ENCODE measurements around the gene PLA2G6.

PLA2G6 gene

DNA sequence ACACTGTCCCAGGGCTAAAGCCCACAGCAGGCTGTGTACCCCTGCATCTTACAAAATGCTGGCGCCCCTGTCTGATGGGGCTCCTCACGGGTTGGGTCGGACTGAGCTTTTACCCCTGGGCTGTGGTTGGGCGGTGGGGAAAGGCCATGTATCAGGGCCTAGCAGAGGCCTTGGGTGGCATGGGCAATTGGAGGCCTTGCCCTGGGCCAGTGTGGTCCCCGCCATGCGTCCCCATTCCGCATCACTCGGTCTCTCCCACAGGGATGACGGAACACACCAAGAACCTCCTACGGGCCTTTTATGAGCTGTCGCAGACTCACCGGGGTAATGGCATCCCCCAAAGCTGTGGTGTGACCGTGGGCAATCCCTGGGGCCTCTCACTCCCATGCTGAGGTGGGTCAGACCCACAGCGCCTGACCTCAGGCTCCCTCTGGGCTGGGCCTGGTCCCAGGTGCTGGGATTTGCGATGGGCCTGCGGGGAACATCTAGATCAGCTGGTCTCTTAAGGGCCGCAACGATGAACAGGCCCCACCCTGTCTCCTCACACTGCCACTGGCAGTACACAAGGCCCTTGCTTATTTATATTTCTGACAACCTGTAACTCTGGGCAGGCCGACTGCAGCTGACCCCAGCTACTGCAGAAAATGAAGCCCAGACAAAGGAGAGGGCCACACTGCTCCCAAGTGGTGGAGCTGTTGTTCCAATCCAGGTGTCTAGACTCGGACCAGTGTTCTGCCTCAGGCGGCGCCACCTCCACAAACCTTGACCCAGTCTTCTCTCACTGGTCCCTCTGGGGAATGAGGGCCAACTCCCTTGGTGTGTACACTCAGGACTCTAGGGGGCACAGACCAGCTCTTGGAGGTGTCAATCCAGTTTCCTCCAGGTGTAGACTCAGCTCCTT, 110.0 kb downstream of the PLA2G6 start:
- DNase-seq (ENCODE audit: low read depth in 2 of 2), result no peak

DNA sequence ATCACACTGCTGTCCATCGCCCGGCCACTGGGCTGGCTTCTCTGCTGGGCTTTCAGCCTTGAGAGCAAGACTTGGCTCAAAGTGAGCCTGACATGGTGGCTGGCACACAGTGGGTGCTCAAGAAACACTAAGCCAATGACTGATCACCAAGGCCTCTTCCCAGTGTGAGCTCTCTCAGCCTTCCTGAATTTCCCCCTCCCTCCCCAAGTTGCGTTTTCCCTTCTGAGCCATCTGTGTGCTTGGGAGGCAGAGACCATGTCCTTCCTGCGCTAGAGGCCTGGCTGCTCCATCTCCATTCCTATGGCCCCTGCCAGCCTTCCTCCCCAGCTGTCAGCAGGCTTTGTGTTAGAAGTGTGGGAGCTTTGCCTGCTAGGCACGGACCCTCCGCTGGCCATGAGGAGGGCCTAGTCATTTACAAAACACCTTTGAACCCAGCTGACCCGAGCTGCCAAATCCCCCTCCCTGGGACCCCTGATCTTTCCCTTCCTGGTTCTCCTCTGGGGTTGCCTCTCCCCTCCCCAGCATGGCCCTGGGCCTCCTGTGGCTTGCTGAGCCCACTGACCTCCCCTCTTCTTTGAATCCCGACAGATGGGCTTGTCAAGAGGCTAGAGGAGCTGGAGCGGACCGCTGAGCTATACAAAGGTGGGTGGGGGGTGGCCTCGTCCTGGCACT, 111.2 kb downstream of the PLA2G6 start:
- no peak for DNase-seq (ENCODE audit: low read depth in 2 of 2)

DNA sequence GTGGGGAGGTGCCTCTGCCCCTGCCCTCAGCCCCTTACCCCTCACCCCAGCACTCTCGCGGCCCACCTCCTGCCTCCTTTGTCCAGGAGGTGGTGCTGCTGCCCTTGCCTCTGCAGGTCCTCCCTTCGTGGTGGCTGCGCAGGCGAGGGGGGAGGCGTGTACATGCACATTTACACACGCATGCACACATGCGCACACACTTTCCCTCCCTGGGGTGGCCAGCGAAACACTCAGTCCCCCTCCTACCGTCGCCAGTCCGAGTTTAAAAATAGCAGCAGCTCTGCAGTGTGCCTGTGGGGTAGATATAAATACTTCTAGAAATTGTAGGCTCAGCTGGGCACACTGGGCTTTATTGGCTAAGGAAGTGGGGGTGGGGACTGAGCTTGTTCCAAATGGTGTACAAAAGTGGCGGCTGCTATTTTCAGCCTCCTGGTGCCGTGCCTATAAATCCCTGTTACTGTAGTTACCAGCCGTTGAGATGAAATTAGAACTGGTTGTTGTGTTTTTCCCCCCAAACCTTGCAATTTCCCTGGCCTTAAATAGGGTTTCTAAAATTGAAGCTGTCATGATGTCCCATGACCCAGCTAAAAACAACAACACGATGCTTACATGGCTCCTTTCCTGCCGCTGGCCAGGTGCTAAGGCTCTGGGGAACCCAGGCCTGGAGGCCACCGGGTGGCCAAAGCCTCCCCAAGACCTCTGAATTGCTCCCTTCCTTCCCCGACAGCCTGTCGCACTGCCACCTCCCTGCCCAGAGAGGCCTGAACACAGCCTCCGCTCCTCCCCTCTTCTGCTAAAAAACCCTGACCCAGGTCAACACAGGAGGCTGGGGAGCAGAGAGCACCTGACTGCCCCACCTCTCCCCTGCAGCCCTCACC, 112.0 kb downstream of the PLA2G6 start:
- no peak for DNase-seq (ENCODE audit: low read depth in 2 of 2)

DNA sequence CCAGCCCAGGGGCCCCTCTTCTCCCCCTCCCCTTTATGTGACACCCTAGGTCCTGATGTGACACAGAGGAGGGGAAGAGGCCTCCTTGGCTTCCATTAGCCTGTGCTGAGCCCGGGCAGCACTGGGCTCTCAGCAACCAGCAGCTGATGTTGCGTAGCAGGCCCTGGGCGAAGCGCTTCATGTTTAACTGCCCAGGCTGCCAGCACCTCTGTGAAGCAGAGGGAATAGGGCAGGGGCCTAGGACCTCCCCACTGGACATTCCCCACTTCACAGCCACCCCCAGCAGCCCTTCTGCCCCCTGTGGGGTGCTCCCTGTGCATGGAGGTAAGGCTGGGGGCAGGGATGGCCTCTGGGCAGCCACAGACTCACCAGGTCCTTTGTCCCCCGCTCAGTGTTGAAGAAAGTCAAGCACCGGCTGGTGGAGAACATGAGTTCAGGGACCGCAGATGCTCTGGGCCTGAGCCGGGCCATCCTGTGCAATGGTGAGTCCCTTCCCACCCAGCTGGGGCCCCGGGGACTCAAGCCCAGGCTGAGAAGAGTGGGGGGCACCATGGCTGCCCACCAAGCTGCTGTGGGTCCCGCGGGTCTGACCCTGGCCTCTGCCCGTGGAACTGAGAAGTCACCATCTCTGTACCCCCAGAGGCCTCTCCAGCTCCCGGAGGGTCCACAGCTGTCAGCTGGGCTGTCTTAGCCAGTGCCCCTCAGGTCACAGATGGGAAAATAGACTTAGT, 112.8 kb downstream of the PLA2G6 start:
- no peak for DNase-seq (ENCODE audit: low read depth in 2 of 2)

DNA sequence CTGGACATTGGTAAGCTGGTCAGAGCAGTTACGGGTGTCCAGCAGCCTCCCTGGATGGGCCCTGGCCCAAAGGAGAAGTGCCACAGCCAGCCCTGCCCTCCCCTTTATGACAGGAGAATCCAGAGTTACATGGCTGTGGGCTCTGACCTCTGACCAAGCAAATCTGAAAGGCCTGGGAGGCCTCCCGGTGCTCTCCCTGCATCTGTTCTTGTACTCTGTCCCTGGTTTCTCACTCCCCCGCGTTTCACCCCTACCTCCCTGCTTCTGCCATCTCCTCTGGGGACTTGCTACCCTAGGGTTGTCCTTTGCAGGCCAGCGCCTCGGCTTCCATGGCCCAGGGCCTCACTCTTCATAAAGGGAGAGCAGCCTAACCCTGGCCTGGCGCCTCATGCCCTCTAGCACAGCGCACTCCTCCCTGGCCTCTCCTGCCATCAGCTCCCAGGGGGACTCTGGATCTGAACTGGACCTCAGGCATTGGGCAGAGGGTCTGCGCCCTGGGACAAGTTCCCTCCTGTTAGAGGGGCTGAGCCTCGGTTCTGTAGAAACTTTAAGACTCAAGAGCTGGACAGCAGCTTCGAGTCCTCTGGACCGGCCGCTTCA, 113.8 kb downstream of the PLA2G6 start:
- no peak for DNase-seq (ENCODE audit: low read depth in 2 of 2)

DNA sequence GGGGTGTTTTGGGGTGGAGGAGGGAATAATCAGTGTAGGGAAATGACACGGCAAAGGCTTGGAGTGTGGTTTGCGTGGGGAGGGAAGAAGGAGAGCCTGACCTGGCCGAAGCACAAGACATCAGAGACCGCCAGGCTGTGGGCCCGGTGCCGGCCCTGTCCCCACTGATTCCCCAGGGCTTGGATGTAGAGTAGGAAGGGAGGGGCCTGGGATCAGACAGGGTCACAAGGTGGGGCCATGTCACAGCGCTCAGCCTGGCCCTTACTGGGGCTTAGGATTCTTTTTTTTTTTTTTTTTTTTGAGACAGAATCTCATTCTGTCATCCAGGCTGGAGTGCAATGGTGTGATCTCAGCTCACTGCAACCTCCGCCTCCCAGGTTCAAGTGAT, 114.6 kb downstream of the PLA2G6 start:
- DNase-seq (ENCODE audit: low read depth in 2 of 2), result no peak

DNA sequence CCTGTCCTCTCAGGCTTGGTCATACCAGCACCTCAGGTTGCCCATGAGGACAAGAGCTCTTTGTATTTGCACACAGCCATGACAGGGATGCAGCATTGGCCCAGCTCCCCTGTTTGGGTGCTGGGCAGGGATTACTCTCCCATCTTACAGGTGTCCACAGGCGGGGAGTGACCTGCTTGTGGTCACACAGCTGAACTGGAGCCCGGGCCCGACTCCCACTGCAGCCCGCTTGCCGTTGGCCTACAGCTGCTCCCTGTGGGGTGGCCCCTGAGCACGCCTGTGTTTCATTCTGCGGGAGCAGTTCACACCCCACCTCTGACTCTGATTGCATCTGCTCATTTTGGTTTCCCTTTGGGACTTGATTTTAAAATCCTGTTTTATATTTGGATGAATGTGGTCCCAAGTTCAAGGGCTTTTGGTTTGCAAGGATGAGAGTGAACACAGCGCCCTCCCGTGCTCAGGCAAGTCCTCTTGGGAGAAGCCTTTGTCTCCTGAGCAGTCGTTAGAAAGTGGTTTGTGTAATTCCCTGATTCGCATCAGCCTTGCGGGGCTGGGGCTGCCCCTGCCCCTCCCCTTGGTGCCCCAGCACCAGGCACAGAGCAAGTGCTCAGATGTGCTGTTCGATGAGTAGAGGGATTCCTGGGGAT, 115.1 kb downstream of the PLA2G6 start:
- no peak for DNase-seq (ENCODE audit: low read depth in 2 of 2)

DNA sequence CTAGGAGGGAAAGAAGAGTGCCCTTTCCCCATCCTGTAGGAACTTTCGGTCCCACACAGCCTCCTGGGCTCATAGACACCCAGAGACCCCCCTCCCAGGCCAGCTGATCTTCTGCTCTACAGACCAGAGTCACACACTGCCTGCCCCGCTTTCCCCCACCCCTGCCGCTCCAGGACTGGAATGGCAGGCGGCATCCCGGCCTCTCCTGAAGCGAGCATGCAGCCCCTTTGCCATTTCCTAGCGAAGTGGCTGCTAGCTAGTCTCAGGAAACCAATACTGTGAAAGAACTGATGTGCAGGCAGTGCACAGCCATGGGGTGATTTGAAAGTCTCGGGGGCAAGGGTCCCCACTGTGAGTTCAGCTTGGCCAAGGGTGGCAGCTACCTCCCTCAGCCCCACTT, 116.1 kb downstream of the PLA2G6 start:
- DNase-seq (ENCODE audit: low read depth in 2 of 2), result no peak

DNA sequence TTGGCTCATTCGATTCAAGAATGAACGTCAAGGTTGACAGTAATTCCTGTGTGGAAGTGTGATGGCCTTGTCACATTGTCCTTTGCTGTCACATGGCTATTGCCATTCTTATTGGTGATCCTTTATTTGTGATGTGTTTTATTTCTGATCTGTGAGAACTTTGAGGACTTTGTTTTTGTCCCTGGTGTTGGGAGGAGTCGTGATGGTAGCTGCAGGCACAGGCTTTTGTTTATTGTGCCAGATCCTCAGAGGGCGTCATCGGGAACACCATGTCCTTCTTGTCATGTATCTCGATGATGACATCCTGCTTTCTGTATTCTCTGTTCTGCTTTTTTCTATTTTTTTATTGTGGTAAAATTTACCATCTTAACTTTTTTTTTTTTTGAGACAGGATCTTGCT, 118.8 kb downstream of the PLA2G6 start:
- DNase-seq (ENCODE audit: low read depth in 2 of 2), result no peak

Data from activated CD8-positive, alpha-beta memory T cell treated with anti-CD3 and anti-CD28 coated beads for 4 hours (primary cell).